Left lobe of liver (tissue), 2 donors: ENCODE results near the gene IFI6. TPM values are rescaled to one million over a fixed set of nuclear protein-coding genes. Genes with fewer than 3 reads are reported as not detected.
"Not testable (repeated sequence)": the region's sequence is repeated elsewhere in the genome, so short reads cannot be mapped to it uniquely, and the experiment has no call there.

Source experiments
- ATAC-seq: fragments of 200-7000 bp; cut with Tn5 transposase; one replicate; pipeline ENCODE4 v1.9.1; 2020; ENCODE audit warnings: mild to moderate bottlenecking, moderate library complexity
- DNase-seq: peaks from one replicate; pipeline ENCODE4 v3.0.0-alpha.2; 2020; ENCODE audit warnings: low spot score
- total RNA-seq: library from RNA; stranded (reverse); gene quantifications from one replicate; pipeline ENCODE4 v1.2.1, GENCODE V29; 2021
- donor health status: DM: no; HTN: no; CAD: no; lungs with moderate emphysema.
- donor health status: DM: no; HTN: yes; CAD: no.

IFI6 gene
- total RNA-seq, 1 donor from 2014 or later, result 13.1 TPM

- DNase-seq (no peak), ATAC-seq (no peak)
These were observed 39.4 kb downstream of the IFI6 start for GRCh38 chr1:27632387-27633297.

DNA sequence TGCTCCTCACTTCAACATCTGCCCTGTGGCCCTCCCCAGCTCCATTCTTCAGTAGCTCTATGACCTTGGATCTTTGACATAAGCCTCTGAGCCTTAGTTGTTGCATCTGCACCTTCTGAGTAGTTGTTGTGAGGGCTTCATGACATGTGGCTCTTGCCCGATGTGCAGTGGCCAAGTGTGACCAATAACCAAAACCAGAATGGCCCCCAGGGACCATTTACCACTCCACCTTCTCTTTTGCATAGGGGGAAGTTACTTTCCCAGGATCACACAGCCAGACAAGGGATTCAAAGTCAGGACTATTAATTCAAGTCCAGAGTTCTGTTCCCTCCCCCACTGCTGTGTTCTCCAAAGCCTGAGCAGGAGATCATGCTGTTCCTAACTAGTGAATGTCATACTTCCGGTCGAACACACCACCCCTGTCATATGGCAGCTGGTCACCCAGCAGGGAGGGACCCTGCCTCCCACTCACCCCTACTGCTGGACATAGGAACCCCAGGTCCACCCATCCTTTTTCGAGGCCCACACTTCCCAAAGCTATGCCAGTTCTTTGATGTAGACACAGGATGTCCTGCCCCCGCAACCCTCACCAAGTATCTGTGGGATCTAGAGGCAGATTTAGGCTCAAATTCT is 41.0 kb downstream of the IFI6 start:
- DNase-seq (no peak), ATAC-seq (peak; percentile 53)

DNA sequence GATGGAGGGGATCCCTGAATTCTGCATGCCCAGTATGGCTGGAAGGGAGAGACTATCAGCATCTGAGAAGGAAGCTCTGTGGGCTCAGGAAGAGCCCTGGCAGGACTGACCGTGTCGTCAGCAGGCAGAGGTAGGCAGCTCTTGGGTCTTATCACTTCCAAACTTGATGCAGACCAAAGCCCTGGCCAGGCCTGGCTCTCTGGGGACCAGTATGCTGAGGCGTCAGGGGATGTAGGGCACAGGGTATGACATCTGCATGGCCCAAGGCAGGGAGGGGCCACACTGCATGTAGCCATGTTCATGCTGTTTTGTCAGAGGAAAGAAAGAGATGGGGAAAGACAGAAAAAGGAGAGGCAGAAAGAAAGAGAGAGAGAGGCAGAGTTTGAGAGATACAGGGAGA is 43.3 kb downstream of the IFI6 start:
- ATAC-seq (no peak), DNase-seq (no peak)

- not testable (repeated sequence) for DNase-seq, ATAC-seq
These were observed 44.3 kb downstream of the IFI6 start for GRCh38 chr1:27627733-27628132.

- no peak for DNase-seq
- no peak for ATAC-seq
These were observed 44.9 kb downstream of the IFI6 start for GRCh38 chr1:27627061-27627460.

DNA sequence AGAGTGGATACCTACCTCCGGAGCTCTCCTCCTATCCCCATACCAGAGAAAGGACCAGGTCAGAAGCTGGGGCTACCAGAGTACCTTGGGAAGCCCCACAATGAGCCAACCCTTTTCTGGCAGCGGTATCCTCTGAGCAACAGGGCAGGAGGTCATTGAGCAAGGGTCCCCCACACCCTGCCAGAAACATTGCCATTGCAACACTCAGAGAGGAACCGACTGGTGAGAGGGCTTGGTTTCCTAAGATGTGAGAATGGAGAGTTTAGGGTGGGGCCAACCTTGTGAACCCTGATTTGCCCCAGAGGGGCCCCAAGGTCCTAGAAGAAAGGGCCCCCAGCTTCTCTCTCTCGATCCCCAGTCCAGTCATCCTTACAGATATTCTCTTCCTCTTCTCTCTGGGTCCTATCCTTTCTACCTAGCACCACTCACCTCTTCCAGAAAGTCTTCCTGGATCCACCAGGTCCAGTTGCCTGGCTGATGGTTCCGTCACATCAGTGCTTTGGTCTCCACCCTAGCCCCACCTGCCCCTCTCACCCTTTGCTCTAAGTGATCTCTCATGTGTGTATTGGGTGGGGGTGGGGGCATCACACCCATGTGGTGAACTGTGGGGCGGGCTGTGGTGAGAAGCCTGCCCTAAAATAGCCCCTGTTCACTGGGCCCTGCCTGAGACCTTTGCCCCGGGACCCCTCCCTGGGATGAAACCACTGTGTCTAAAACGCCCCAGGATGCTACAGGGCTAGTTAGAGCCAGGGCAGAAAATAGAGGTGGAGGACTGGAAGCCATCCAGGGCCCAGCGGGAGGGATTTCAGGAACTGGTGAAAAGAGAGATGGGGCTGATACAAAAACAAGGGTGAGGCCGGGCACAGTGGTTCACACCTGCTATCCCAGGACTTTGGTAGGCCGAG is 45.7 kb downstream of the IFI6 start:
- ATAC-seq, result peak; percentile 51
- DNase-seq, result no peak

DNA sequence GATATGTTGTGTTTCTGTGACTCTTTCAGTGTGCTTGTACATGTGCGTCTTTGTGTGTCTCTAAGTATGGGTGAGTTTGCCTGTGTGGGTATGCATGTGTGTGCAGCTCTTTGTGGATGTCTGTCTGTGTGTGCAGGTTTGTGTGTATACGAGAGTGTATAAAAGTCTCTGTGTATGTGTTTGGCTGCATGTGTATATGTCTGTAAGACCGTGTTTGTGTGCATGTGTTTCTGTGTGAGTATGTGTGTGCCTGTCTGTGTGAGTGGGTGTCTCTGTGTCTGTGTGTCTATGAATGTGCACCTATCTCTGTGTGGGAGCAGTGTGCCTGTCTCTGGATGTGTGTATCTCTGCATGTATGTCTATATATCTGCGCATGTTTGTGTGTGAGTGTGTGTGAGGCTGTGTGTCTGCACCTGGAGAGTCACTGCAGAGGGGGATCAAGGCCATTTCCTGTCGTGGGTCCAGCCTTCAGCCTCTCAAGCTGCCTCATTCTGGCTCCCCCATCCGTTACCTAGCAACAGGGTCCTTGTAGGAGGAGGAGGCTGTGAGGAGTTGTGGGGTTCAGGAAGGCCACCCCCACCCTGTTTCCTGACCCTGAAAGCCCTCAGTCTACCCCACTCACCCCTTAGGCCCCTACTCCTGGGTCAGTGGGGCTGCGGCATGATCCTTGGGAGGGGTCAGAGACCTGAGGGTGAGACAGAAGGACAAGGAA is 47.4 kb downstream of the IFI6 start:
- DNase-seq (no peak), ATAC-seq (no peak)

DNA sequence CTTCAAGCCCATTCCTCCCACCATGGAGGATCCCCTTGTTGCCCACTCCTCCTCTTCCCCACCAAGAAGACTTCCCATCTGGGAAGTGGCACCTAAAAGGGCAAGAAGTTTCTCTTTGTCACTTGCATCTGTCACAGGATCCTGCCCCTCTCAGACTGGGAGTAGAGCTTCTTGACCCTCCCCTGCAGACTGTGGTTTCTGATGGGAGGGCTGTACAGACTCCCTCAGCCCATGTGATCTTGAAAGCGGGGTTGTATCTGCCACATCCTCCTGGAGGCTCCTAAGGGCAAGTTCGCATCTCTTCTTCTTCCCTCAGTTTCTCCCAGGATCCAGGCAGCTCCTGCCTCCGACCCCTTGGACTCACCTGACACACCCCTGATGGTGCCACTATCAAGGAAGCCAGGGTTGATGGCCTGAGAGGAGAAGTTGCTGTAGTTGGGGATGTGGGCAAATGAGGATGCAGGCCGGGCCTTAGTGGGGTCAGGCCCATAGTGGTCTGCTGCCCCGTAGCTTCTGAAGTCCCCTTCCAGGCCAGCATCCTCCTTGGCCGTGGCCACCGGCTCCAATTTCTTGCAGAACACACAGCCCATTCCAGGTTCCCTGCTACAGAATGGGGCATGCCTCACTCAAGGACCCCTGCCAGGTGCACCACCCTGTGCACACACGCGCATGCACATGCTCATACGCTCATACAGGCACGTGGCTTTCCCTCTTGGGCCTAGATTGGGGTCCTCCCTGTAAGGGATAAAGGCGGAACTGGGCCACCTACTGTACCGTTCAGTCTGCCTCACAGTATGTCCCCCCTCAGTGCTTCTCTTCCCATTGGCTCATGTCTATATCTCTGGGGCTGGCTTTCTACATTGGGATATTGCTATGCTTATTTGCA is 48.4 kb downstream of the IFI6 start:
- DNase-seq (no peak), ATAC-seq (no peak)

DNA sequence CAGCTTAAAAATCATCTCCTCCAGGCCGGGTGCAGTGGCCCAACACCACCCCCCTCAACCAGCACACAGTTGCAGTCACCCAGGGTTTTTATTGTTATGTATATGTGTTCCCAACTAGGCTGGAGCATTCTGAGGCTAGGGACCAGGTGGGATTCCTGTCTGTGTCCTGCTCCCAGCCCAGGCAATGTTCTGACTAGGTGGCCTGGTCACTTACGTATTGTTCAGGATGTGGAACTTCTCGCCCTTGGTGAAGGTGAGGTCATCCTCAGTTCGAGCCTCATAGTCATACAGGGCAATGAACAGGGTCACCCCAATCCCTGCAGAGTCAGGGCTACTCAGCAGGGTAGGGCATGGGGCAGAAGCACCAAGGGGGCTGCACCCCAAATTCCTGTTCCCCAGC is 49.2 kb downstream of the IFI6 start:
- ATAC-seq (no peak), DNase-seq (no peak)

DNA sequence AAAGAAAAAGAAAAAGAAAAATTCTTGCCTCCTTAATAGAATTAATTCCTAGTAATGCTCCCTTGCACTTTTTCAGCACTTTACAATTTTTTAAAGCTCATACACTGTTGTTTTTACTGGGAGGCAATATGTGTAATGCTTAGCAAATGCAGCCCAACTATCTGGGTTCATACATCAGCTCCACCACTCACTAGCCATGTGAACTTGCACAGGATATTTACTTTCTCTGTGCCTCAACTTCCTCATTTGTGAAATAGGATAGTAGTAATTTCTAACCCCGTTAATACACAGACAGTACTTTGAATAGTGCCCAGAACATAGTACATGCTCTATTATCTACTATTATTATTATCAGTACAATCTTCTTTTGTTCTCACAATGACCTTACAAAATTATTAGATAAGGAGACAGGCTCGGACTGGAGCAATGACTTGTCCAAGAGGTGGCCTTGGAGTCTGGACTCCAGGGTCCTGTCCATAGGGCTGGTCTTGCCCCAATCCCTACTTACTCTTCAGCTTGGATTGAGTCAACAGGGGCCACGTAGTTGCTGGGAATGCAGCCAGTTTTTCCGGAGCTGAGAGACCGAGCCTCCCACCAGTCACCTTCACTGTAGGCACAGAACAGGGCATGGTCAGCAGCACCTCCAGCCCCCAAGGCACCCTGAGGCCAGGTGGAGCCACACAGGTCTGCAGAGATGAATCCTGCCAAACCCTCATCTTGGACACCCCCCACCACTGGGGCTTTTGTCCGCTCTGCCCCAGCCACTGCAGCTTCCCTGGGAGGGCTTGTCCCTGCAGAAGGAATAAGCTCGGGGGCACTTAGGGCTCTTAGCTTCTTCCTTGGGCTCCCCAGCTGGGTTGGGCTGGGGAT is 50.7 kb downstream of the IFI6 start:
- ATAC-seq (no peak), DNase-seq (no peak)

GRCh38 chr1:27619782-27620438 is 52.1 kb downstream of the IFI6 start:
- DNase-seq, ATAC-seq: not testable (repeated sequence)

- ATAC-seq (no peak), DNase-seq (no peak)
These were observed 53.5 kb downstream of the IFI6 start for GRCh38 chr1:27618341-27619082.

GRCh38 chr1:27617420-27617819 is 54.6 kb downstream of the IFI6 start:
- no peak for DNase-seq
- ATAC-seq, result no peak

DNA sequence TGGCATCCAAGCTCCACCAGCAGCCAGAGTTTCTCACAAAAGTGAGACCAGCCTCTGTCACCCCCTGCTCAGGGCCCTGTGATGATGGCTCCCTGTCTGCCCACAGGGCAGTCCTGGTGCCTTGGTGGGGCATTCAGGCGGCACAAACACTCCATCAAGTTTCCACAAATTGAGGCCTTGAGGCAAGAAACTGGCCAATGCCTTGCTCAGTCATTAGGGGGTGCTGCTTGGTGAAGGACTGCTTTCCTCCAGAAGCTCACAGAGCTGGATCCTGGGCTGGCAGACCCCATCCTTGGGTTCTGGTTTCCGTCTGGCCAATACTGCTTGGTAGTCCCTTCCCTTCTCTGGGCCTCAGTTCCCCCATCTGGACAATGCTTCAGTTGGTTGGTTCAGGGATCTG is 55.6 kb downstream of the IFI6 start:
- ATAC-seq, result no peak

More for the DNA sequence above, 55.6 kb downstream of the IFI6 start:
- no peak for DNase-seq
